ENCODE measurements around the gene STYXL2. TPM values are rescaled to one million over a fixed set of nuclear protein-coding genes. Genes with fewer than 3 reads are reported as not detected.

STYXL2 gene
- total RNA-seq, 1 donor from 2014 or later: 0.09 TPM

DNA sequence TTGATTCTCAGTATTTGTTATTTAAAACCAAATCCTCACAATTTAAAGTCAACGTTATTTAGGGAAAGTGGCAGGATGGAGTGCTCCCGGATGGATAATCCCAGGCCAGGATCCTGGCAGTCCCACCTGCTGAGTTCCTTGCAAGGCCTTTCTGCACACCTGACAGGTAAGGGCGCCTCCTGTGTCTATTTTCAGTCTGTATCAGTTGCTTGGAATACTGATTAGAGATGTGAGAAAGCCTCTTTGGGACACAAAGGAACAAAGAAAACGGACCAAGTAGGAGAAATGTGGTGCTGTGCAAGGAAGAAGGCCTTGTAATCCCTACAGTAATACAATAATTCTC lies 12.2 kb downstream of the STYXL2 start:
- Histone ChIP-seq H3K27me3 (ENCODE audit: low read depth) (no peaks in the 10 kb centered on the region), H3K36me3 (no peaks in the 10 kb centered on the region), H3K9me3 (no peaks in the 10 kb centered on the region), H3K4me3 (no peak overlapping the region), H3K27ac (no peak overlapping the region), H3K4me1 (no peaks in the 10 kb centered on the region)
- intact Hi-C loops (cut with DNase I): no loop called here
- ATAC-seq (no peak), DNase-seq (no peak)
- TF ChIP-seq CTCF (IDR thresholded peaks at IDR 0.05): no peak

DNA sequence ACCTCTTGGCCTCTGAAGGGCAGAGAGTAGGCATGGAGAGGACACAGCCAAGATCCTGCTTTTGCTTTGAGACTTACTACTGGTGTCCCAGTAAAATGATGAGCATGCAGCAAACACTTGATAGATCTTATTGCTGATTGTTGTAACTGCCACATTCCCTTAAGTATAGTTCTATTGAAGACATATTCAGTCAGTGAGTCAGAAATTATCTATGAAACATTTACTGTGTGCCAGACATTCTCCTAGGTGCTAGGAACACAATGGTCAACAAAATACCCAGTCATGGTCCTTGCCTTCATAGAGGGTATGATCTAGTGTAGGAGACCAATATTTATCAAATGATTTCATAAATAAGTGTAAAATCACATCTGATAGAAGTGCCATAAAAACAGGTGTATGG lies 13.6 kb downstream of the STYXL2 start:
- H3K4me3 ChIP-seq: no peak overlapping the region
- H3K27ac ChIP-seq: no peak overlapping the region
- ATAC-seq (no peak), DNase-seq (no peak)
- no peak for TF ChIP-seq CTCF (IDR thresholded peaks at IDR 0.05)
- intact Hi-C loops (cut with DNase I): no loop called here
- no peaks in the 10 kb centered on the region for H3K27me3 ChIP-seq (ENCODE audit: low read depth)
- no peaks in the 10 kb centered on the region for H3K9me3 ChIP-seq
- no peaks in the 10 kb centered on the region for H3K36me3 ChIP-seq
- H3K4me1 ChIP-seq: no peaks in the 10 kb centered on the region

- intact Hi-C loops (cut with DNase I): no loop called here
Observed at GRCh38 chr1:167109125-167109524, 15.2 kb downstream of the STYXL2 start.

GRCh38 chr1:167110586-167110985 lies 16.7 kb downstream of the STYXL2 start:
- intact Hi-C loops (cut with DNase I): no loop called here
- DNase-seq: no peak

More at GRCh38 chr1:167109125-167109524, 15.2 kb downstream of the STYXL2 start:
- Histone ChIP-seq H3K9me3 (no peaks in the 10 kb centered on the region), H3K4me3 (no peak overlapping the region), H3K27ac (no peak overlapping the region), H3K27me3 (ENCODE audit: low read depth) (no peaks in the 10 kb centered on the region), H3K36me3 (no peaks in the 10 kb centered on the region), H3K4me1 (no peaks in the 10 kb centered on the region)
- no peak for TF ChIP-seq CTCF (IDR thresholded peaks at IDR 0.05)
- no peak for DNase-seq
- ATAC-seq: peak in 1 of 2 donors; percentile 29

GRCh38 chr1:167111868-167112709 lies 18.2 kb downstream of the STYXL2 start:
- Histone ChIP-seq H3K36me3 (no peaks in the 10 kb centered on the region), H3K4me1 (no peaks in the 10 kb centered on the region), H3K9me3 (no peaks in the 10 kb centered on the region), H3K27me3 (ENCODE audit: low read depth) (no peaks in the 10 kb centered on the region), H3K27ac (no peak overlapping the region), H3K4me3 (no peak overlapping the region)
- ATAC-seq: no peak
- no peak for TF ChIP-seq CTCF (IDR thresholded peaks at IDR 0.05)
- no peak for DNase-seq
- intact Hi-C loops (cut with DNase I): no loop called here

More at GRCh38 chr1:167110586-167110985, 16.7 kb downstream of the STYXL2 start:
- Histone ChIP-seq H3K36me3 (no peaks in the 10 kb centered on the region), H3K27me3 (ENCODE audit: low read depth) (no peaks in the 10 kb centered on the region), H3K4me3 (no peak overlapping the region), H3K9me3 (no peaks in the 10 kb centered on the region), H3K27ac (no peak overlapping the region), H3K4me1 (no peaks in the 10 kb centered on the region)
- ATAC-seq: no peak
- TF ChIP-seq CTCF (IDR thresholded peaks at IDR 0.05): no peak

Measured in lower lobe of right lung (tissue), 2 donors.